Large intestine (tissue), 3 donors: Measurements from ENCODE around the gene EXOC4. TPM values are rescaled to one million over a fixed set of nuclear protein-coding genes. Genes with fewer than 3 reads are reported as not detected.

Experiments
- DNase-seq, 2 donors: peaks; one replicate each; pipeline versions ENCODE4 v3.0.0 to v3.0.0-alpha.2; 2013
- H3K27ac ChIP-seq: one replicate; pipeline ENCODE4 v1.5.1; 2013; ENCODE audit warnings: low read length
- H3K27me3 ChIP-seq: 2 replicates; pipeline ENCODE4 v1.6.1; 2013; ENCODE audit warnings: low read length; ENCODE audit not compliant: control insufficient read depth, insufficient read depth
- H3K36me3 ChIP-seq: 2 replicates; pipeline ENCODE4 v1.6.1; 2013; ENCODE audit warnings: low read length; ENCODE audit not compliant: control insufficient read depth, insufficient read depth
- H3K4me1 ChIP-seq: one replicate; pipeline ENCODE4 v1.6.1; 2013; ENCODE audit warnings: low read length; ENCODE audit not compliant: control insufficient read depth, insufficient read depth
- H3K4me3 ChIP-seq: one replicate; pipeline ENCODE4 v1.5.1; 2013; ENCODE audit warnings: low read length
- H3K9me3 ChIP-seq: one replicate; pipeline ENCODE4 v1.6.1; 2013; ENCODE audit warnings: mild to moderate bottlenecking, low read depth, low read length, moderate library complexity; ENCODE audit not compliant: control insufficient read depth
- WGBS: methylation state at CpG from one replicate; pipeline ENCODE4 v1.1.5; 2013; ENCODE audit warnings: low lambda C conversion rate; ENCODE audit not compliant: insufficient coverage; 5-methylcytosine and 5-hydroxymethylcytosine counted together
- polyA plus RNA-seq: library from polyadenylated mRNA; unstranded; fragments of 120-200 nt; gene quantifications from one replicate; pipeline ENCODE4 v1.2.1, GENCODE V29; 2013

Gene EXOC4
- polyA plus RNA-seq, 1 donor: 45.4 TPM

GRCh38 chr7:133540096-133540860 is 287.4 kb downstream of the EXOC4 start:
- no CpG with 5 or more reads among the region's 1 CpG for WGBS
- DNase-seq: no peak
- Histone ChIP-seq H3K27me3 (no peaks in the 10 kb centered on the region), H3K36me3 (no peaks in the 10 kb centered on the region), H3K9me3 (no peaks in the 10 kb centered on the region), H3K4me3 (no peak overlapping the region), H3K27ac (no peak overlapping the region), H3K4me1 (no peaks in the 10 kb centered on the region)

GRCh38 chr7:133542209-133542780 is 289.4 kb downstream of the EXOC4 start:
- Histone ChIP-seq H3K36me3 (no peaks in the 10 kb centered on the region), H3K4me3 (no peak overlapping the region), H3K9me3 (no peaks in the 10 kb centered on the region), H3K4me1 (no peaks in the 10 kb centered on the region), H3K27me3 (no peaks in the 10 kb centered on the region), H3K27ac (no peak overlapping the region)
- DNase-seq: no peak

GRCh38 chr7:133543657-133544056 is 290.8 kb downstream of the EXOC4 start:
- H3K4me1 ChIP-seq: no peaks in the 10 kb centered on the region
- H3K9me3 ChIP-seq: no peaks in the 10 kb centered on the region
- H3K27me3 ChIP-seq: no peaks in the 10 kb centered on the region
- H3K4me3 ChIP-seq: no peak overlapping the region
- DNase-seq: no peak
- WGBS: 50% methylated on average over 1 of the region's 3 CpGs
- H3K27ac ChIP-seq: no peak overlapping the region
- no peaks in the 10 kb centered on the region for H3K36me3 ChIP-seq

- Histone ChIP-seq H3K27ac (no peak overlapping the region), H3K27me3 (no peaks in the 10 kb centered on the region), H3K36me3 (no peaks in the 10 kb centered on the region), H3K4me1 (no peaks in the 10 kb centered on the region), H3K4me3 (no peak overlapping the region), H3K9me3 (no peaks in the 10 kb centered on the region)
- DNase-seq: no peak
- WGBS: no CpG with 5 or more reads among the region's 1 CpG
Observed at GRCh38 chr7:133545618-133546017, 292.7 kb downstream of the EXOC4 start.

GRCh38 chr7:133547981-133548380 is 295.1 kb downstream of the EXOC4 start:
- Histone ChIP-seq H3K4me1 (no peaks in the 10 kb centered on the region), H3K4me3 (no peak overlapping the region), H3K27me3 (no peaks in the 10 kb centered on the region), H3K27ac (no peak overlapping the region), H3K36me3 (no peaks in the 10 kb centered on the region), H3K9me3 (no peaks in the 10 kb centered on the region)
- WGBS: no CpG with 5 or more reads among the region's 4 CpGs
- no peak for DNase-seq

GRCh38 chr7:133549633-133550032 is 296.8 kb downstream of the EXOC4 start:
- no peak overlapping the region for H3K27ac ChIP-seq
- no peaks in the 10 kb centered on the region for H3K4me1 ChIP-seq
- no peaks in the 10 kb centered on the region for H3K36me3 ChIP-seq
- no peaks in the 10 kb centered on the region for H3K9me3 ChIP-seq
- no peak overlapping the region for H3K4me3 ChIP-seq
- WGBS: 83% methylated on average over 1 of the region's 1 CpG
- DNase-seq: no peak
- no peaks in the 10 kb centered on the region for H3K27me3 ChIP-seq

- Histone ChIP-seq H3K4me1 (no peaks in the 10 kb centered on the region), H3K9me3 (no peaks in the 10 kb centered on the region), H3K36me3 (no peaks in the 10 kb centered on the region), H3K4me3 (no peak overlapping the region), H3K27ac (no peak overlapping the region), H3K27me3 (no peaks in the 10 kb centered on the region)
- no peak for DNase-seq
- 100% methylated on average over 1 of the region's 3 CpGs for WGBS
Observed at GRCh38 chr7:133550145-133550544, 297.3 kb downstream of the EXOC4 start.

- Histone ChIP-seq H3K36me3 (no peaks in the 10 kb centered on the region), H3K4me3 (no peak overlapping the region), H3K27ac (no peak overlapping the region), H3K27me3 (no peaks in the 10 kb centered on the region), H3K4me1 (no peaks in the 10 kb centered on the region), H3K9me3 (no peaks in the 10 kb centered on the region)
- no CpG with 5 or more reads among the region's 4 CpGs for WGBS
- DNase-seq: no peak
Observed at GRCh38 chr7:133550811-133551210, 297.9 kb downstream of the EXOC4 start.

- Histone ChIP-seq H3K9me3 (no peaks in the 10 kb centered on the region), H3K4me1 (no peaks in the 10 kb centered on the region), H3K4me3 (no peak overlapping the region), H3K36me3 (no peaks in the 10 kb centered on the region), H3K27me3 (no peaks in the 10 kb centered on the region), H3K27ac (no peak overlapping the region)
- DNase-seq: no peak
- 100% methylated on average over 3 of the region's 4 CpGs for WGBS
Observed at GRCh38 chr7:133551466-133551865, 298.6 kb downstream of the EXOC4 start.

- no peak overlapping the region for H3K4me3 ChIP-seq
- H3K4me1 ChIP-seq: no peaks in the 10 kb centered on the region
- H3K36me3 ChIP-seq: no peaks in the 10 kb centered on the region
- H3K27ac ChIP-seq: no peak overlapping the region
- DNase-seq: no peak
- no peaks in the 10 kb centered on the region for H3K9me3 ChIP-seq
- H3K27me3 ChIP-seq: no peaks in the 10 kb centered on the region
- WGBS: no CpG with 5 or more reads among the region's 1 CpG
Observed at GRCh38 chr7:133552079-133552478, 299.2 kb downstream of the EXOC4 start.

GRCh38 chr7:133554330-133554729 is 301.5 kb downstream of the EXOC4 start:
- 100% methylated on average over 1 of the region's 2 CpGs for WGBS
- Histone ChIP-seq H3K4me3 (no peak overlapping the region), H3K4me1 (no peaks in the 10 kb centered on the region), H3K36me3 (no peaks in the 10 kb centered on the region), H3K27ac (no peak overlapping the region), H3K27me3 (no peaks in the 10 kb centered on the region), H3K9me3 (no peaks in the 10 kb centered on the region)
- DNase-seq: no peak
